ENCODE results near the gene RALGAPA1.

GRCh38 chr14:35819591-35820540 is 10.8 kb upstream of the RALGAPA1 start:
- TF ChIP-seq FOXA1 (IDR thresholded peaks at IDR 0.05) (no peak), ZNF384 (IDR thresholded peaks at IDR 0.05) (no peak), FOXM1 (IDR thresholded peaks at IDR 0.05; ENCODE audit: borderline replicate concordance) (no peak), SP1 (IDR thresholded peaks at IDR 0.05) (no peak), PKNOX1 (IDR thresholded peaks at IDR 0.05) (no peak), ARNT (IDR thresholded peaks at IDR 0.05) (no peak), FOXK2 (IDR thresholded peaks at IDR 0.05) (no peak), NFRKB (IDR thresholded peaks at IDR 0.05) (no peak), TARDBP (IDR thresholded peaks at IDR 0.05) (no peak), BHLHE40 (IDR thresholded peaks at IDR 0.05; ENCODE audit: borderline replicate concordance) (no peak), HDGF (IDR thresholded peaks at IDR 0.05; ENCODE audit: borderline replicate concordance) (no peak), SUZ12 (IDR thresholded peaks at IDR 0.05) (no peak), L3MBTL2 (conservative IDR thresholded peaks at IDR 0.05) (no peak), CTBP1 (IDR thresholded peaks at IDR 0.05; ENCODE audit: borderline replicate concordance) (no peak)

Data from HEK293T (cell line).